ENCODE results near the gene DENND2A.
"Not testable (repeated sequence)": the region's sequence is repeated elsewhere in the genome, so short reads cannot be mapped to it uniquely, and the experiment has no call there.

The DENND2A gene

GRCh38 chr7:140553236-140553635 lies 87.4 kb downstream of the DENND2A start:
- not testable (repeated sequence) for H3K4me3 ChIP-seq (ENCODE audit: low read depth in 1 of 2, low read length in 2 of 2); H3K27ac ChIP-seq (ENCODE audit: low read length); H3K27me3 ChIP-seq (ENCODE audit: low read depth, low read length); H3K36me3 ChIP-seq (ENCODE audit: control insufficient read depth in 1 of 2, insufficient read depth in 2 of 2, low read length in 2 of 2); H3K4me1 ChIP-seq (ENCODE audit: control insufficient read depth in 1 of 2, insufficient read depth in 2 of 2, low read length in 2 of 2); H3K9me3 ChIP-seq (ENCODE audit: control insufficient read depth in 1 of 2, low read length in 2 of 2)

- H3K9me3 ChIP-seq (ENCODE audit: control insufficient read depth in 1 of 2, low read length in 2 of 2), result no peaks in the 10 kb centered on the region
- no peak overlapping the region for H3K27ac ChIP-seq (ENCODE audit: low read length)
- no peaks in the 10 kb centered on the region for H3K27me3 ChIP-seq (ENCODE audit: low read depth, low read length)
- H3K36me3 ChIP-seq (ENCODE audit: control insufficient read depth in 1 of 2, insufficient read depth in 2 of 2, low read length in 2 of 2), result peaks cover 0 to 4% of the 10 kb centered on the region in 2 donors
- peaks cover 0 to 4% of the 10 kb centered on the region in 2 donors for H3K4me1 ChIP-seq (ENCODE audit: control insufficient read depth in 1 of 2, insufficient read depth in 2 of 2, low read length in 2 of 2)
- no peak overlapping the region for H3K4me3 ChIP-seq (ENCODE audit: low read depth in 1 of 2, low read length in 2 of 2)
Observed at GRCh38 chr7:140552240-140552679, 88.4 kb downstream of the DENND2A start.

- Histone ChIP-seq H3K4me1 (ENCODE audit: control insufficient read depth in 1 of 2, insufficient read depth in 2 of 2, low read length in 2 of 2) (peaks cover 0 to 4% of the 10 kb centered on the region in 2 donors), H3K9me3 (ENCODE audit: control insufficient read depth in 1 of 2, low read length in 2 of 2) (no peaks in the 10 kb centered on the region), H3K36me3 (ENCODE audit: control insufficient read depth in 1 of 2, insufficient read depth in 2 of 2, low read length in 2 of 2) (peaks cover 0 to 8% of the 10 kb centered on the region in 2 donors), H3K27ac (ENCODE audit: low read length) (peak overlapping the region; percentile 31), H3K27me3 (ENCODE audit: low read depth, low read length) (no peaks in the 10 kb centered on the region), H3K4me3 (ENCODE audit: low read depth in 1 of 2, low read length in 2 of 2) (no peak overlapping the region)
Observed at GRCh38 chr7:140551355-140552239, 89.0 kb downstream of the DENND2A start.

- peaks cover 0 to 30% of the 10 kb centered on the region in 2 donors for H3K36me3 ChIP-seq (ENCODE audit: control insufficient read depth in 1 of 2, insufficient read depth in 2 of 2, low read length in 2 of 2)
- H3K4me1 ChIP-seq (ENCODE audit: control insufficient read depth in 1 of 2, insufficient read depth in 2 of 2, low read length in 2 of 2), result peaks cover 3 to 12% of the 10 kb centered on the region in 2 donors
- H3K27me3 ChIP-seq (ENCODE audit: low read depth, low read length), result no peaks in the 10 kb centered on the region
- H3K27ac ChIP-seq (ENCODE audit: low read length), result no peak overlapping the region
- H3K9me3 ChIP-seq (ENCODE audit: control insufficient read depth in 1 of 2, low read length in 2 of 2), result no peaks in the 10 kb centered on the region
- no peak overlapping the region for H3K4me3 ChIP-seq (ENCODE audit: low read depth in 1 of 2, low read length in 2 of 2)
Observed at GRCh38 chr7:140546947-140547346, 93.7 kb downstream of the DENND2A start.

GRCh38 chr7:140544388-140544826 lies 96.2 kb downstream of the DENND2A start:
- Histone ChIP-seq H3K36me3 (ENCODE audit: control insufficient read depth in 1 of 2, insufficient read depth in 2 of 2, low read length in 2 of 2) (peaks cover 0 to 30% of the 10 kb centered on the region in 2 donors), H3K4me3 (ENCODE audit: low read depth in 1 of 2, low read length in 2 of 2) (no peak overlapping the region), H3K27ac (ENCODE audit: low read length) (no peak overlapping the region), H3K4me1 (ENCODE audit: control insufficient read depth in 1 of 2, insufficient read depth in 2 of 2, low read length in 2 of 2) (peaks cover 13 to 30% of the 10 kb centered on the region in 2 donors), H3K9me3 (ENCODE audit: control insufficient read depth in 1 of 2, low read length in 2 of 2) (no peaks in the 10 kb centered on the region), H3K27me3 (ENCODE audit: low read depth, low read length) (no peaks in the 10 kb centered on the region)

GRCh38 chr7:140542228-140542603 lies 98.4 kb downstream of the DENND2A start:
- no peaks in the 10 kb centered on the region for H3K27me3 ChIP-seq (ENCODE audit: low read depth, low read length)
- peak overlapping the region in 1 of 2 donors; percentile 15 for H3K4me3 ChIP-seq (ENCODE audit: low read depth in 1 of 2, low read length in 2 of 2)
- H3K4me1 ChIP-seq (ENCODE audit: control insufficient read depth in 1 of 2, insufficient read depth in 2 of 2, low read length in 2 of 2), result peaks cover 18 to 42% of the 10 kb centered on the region in 2 donors
- no peaks in the 10 kb centered on the region for H3K9me3 ChIP-seq (ENCODE audit: control insufficient read depth in 1 of 2, low read length in 2 of 2)
- peaks cover 0 to 30% of the 10 kb centered on the region in 2 donors for H3K36me3 ChIP-seq (ENCODE audit: control insufficient read depth in 1 of 2, insufficient read depth in 2 of 2, low read length in 2 of 2)
- peak overlapping the region; percentile 56 for H3K27ac ChIP-seq (ENCODE audit: low read length)

- Histone ChIP-seq H3K36me3 (ENCODE audit: control insufficient read depth in 1 of 2, insufficient read depth in 2 of 2, low read length in 2 of 2) (peaks cover 0 to 26% of the 10 kb centered on the region in 2 donors), H3K27me3 (ENCODE audit: low read depth, low read length) (no peaks in the 10 kb centered on the region), H3K9me3 (ENCODE audit: control insufficient read depth in 1 of 2, low read length in 2 of 2) (no peaks in the 10 kb centered on the region), H3K27ac (ENCODE audit: low read length) (peak overlapping the region; percentile 56), H3K4me1 (ENCODE audit: control insufficient read depth in 1 of 2, insufficient read depth in 2 of 2, low read length in 2 of 2) (peaks cover 18 to 43% of the 10 kb centered on the region in 2 donors), H3K4me3 (ENCODE audit: low read depth in 1 of 2, low read length in 2 of 2) (peak overlapping the region in 1 of 2 donors; percentile 15)
Observed at GRCh38 chr7:140541513-140542227, 98.9 kb downstream of the DENND2A start.

- Histone ChIP-seq H3K36me3 (ENCODE audit: control insufficient read depth in 1 of 2, insufficient read depth in 2 of 2, low read length in 2 of 2) (peaks cover 0 to 22% of the 10 kb centered on the region in 2 donors), H3K27me3 (ENCODE audit: low read depth, low read length) (no peaks in the 10 kb centered on the region), H3K4me1 (ENCODE audit: control insufficient read depth in 1 of 2, insufficient read depth in 2 of 2, low read length in 2 of 2) (peaks cover 18 to 43% of the 10 kb centered on the region in 2 donors), H3K4me3 (ENCODE audit: low read depth in 1 of 2, low read length in 2 of 2) (no peak overlapping the region), H3K9me3 (ENCODE audit: control insufficient read depth in 1 of 2, low read length in 2 of 2) (no peaks in the 10 kb centered on the region), H3K27ac (ENCODE audit: low read length) (peak overlapping the region; percentile 56)
Observed at GRCh38 chr7:140541176-140541512, 99.5 kb downstream of the DENND2A start.

GRCh38 chr7:140540136-140540777 lies 100.4 kb downstream of the DENND2A start:
- Histone ChIP-seq H3K9me3 (ENCODE audit: control insufficient read depth in 1 of 2, low read length in 2 of 2) (no peaks in the 10 kb centered on the region), H3K4me1 (ENCODE audit: control insufficient read depth in 1 of 2, insufficient read depth in 2 of 2, low read length in 2 of 2) (peaks cover 18 to 43% of the 10 kb centered on the region in 2 donors), H3K27ac (ENCODE audit: low read length) (no peak overlapping the region), H3K27me3 (ENCODE audit: low read depth, low read length) (no peaks in the 10 kb centered on the region), H3K4me3 (ENCODE audit: low read depth in 1 of 2, low read length in 2 of 2) (no peak overlapping the region), H3K36me3 (ENCODE audit: control insufficient read depth in 1 of 2, insufficient read depth in 2 of 2, low read length in 2 of 2) (peaks cover 0 to 15% of the 10 kb centered on the region in 2 donors)

GRCh38 chr7:140539461-140539860 lies 101.2 kb downstream of the DENND2A start:
- H3K4me3 ChIP-seq (ENCODE audit: low read depth in 1 of 2, low read length in 2 of 2), result no peak overlapping the region
- H3K4me1 ChIP-seq (ENCODE audit: control insufficient read depth in 1 of 2, insufficient read depth in 2 of 2, low read length in 2 of 2), result peaks cover 18 to 43% of the 10 kb centered on the region in 2 donors
- H3K27me3 ChIP-seq (ENCODE audit: low read depth, low read length), result no peaks in the 10 kb centered on the region
- H3K9me3 ChIP-seq (ENCODE audit: control insufficient read depth in 1 of 2, low read length in 2 of 2), result no peaks in the 10 kb centered on the region
- peaks cover 0 to 7% of the 10 kb centered on the region in 2 donors for H3K36me3 ChIP-seq (ENCODE audit: control insufficient read depth in 1 of 2, insufficient read depth in 2 of 2, low read length in 2 of 2)
- H3K27ac ChIP-seq (ENCODE audit: low read length), result no peak overlapping the region
